SH-SY5Y (cell line): ENCODE results near the gene WDR5.

Experiments
- GATA2 ChIP-seq: IDR thresholded peaks from 2 replicates; pipeline ENCODE4 v1.6.1; 2011; ENCODE audit warnings: mild to moderate bottlenecking, low read depth, low read length
- GATA3 ChIP-seq: IDR thresholded peaks from 2 replicates; pipeline ENCODE4 v1.6.1; 2011; ENCODE audit warnings: low read depth, mild to moderate bottlenecking, low read length, moderate library complexity

DNA sequence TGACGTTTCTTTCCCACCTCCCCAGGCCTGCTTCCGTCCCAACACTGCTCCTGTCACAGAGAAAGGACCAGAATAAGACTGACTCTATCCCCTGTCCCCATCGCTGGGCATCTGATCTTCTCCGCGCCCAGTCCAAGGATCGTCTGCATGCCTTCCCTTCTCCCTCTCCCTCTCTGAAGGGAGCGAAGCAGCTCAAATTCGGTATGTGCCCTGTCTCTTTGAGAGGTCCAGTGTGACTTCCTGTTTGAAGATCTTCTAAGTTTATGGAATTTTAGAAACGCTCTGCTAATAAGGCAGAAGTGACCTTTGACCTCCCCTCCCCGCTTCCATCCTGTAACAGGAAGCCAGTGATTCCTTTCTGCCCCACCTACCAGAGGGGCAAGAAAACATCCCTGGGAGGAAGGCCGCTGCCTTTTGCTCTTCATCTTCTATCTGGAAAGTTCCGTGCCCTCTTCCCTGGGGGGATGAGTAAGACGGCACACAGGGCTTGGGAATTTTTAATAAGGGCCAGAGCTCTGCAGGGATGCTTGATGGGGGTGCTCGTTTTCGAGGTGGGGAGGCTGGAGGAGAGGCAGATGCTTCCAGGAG, 69.2 kb downstream of the WDR5 start:
- TF ChIP-seq GATA2: no peak
- TF ChIP-seq GATA3: no peak
